ENCODE results near the gene NKX1-2.

The NKX1-2 gene

GRCh38 chr10:124455441-124455840 is 5.6 kb upstream of the NKX1-2 start:
- in situ Hi-C loops (cut with MboI; ENCODE audit: low pct_unique_long_range_greater_than_20kb, low sequenced_read_pairs, unreplicated experiment): no loop called here
- no peak for TF ChIP-seq CTCF (IDR thresholded peaks at IDR 0.05; ENCODE audit: extremely low read depth, insufficient read depth, missing control alignments)
- DNase-seq (ENCODE audit: low spot score): no peak

- no peak for DNase-seq (ENCODE audit: low spot score)
- no peak for TF ChIP-seq CTCF (IDR thresholded peaks at IDR 0.05; ENCODE audit: extremely low read depth, insufficient read depth, missing control alignments)
- in situ Hi-C loops (cut with MboI; ENCODE audit: low pct_unique_long_range_greater_than_20kb, low sequenced_read_pairs, unreplicated experiment): no loop called here
Measured at GRCh38 chr10:124453960-124454610, 4.2 kb upstream of the NKX1-2 start.

GRCh38 chr10:124451276-124451675 is 1.4 kb upstream of the NKX1-2 start:
- no peak for TF ChIP-seq CTCF (IDR thresholded peaks at IDR 0.05; ENCODE audit: extremely low read depth, insufficient read depth, missing control alignments)
- in situ Hi-C loops (cut with MboI; ENCODE audit: low pct_unique_long_range_greater_than_20kb, low sequenced_read_pairs, unreplicated experiment): no loop called here
- no peak for DNase-seq (ENCODE audit: low spot score)

GRCh38 chr10:124450783-124451057 is 885 bp upstream of the NKX1-2 start:
- DNase-seq (ENCODE audit: low spot score): no peak
- in situ Hi-C loops (cut with MboI; ENCODE audit: low pct_unique_long_range_greater_than_20kb, low sequenced_read_pairs, unreplicated experiment): no loop called here
- no peak for TF ChIP-seq CTCF (IDR thresholded peaks at IDR 0.05; ENCODE audit: extremely low read depth, insufficient read depth, missing control alignments)

GRCh38 chr10:124449170-124450011 is 444 bp downstream of the NKX1-2 start:
- in situ Hi-C loops (cut with MboI; ENCODE audit: low pct_unique_long_range_greater_than_20kb, low sequenced_read_pairs, unreplicated experiment): no loop called here
- no peak for TF ChIP-seq CTCF (IDR thresholded peaks at IDR 0.05; ENCODE audit: extremely low read depth, insufficient read depth, missing control alignments)
- no peak for DNase-seq (ENCODE audit: low spot score)

GRCh38 chr10:124448696-124449169 is 1.1 kb downstream of the NKX1-2 start:
- TF ChIP-seq CTCF (IDR thresholded peaks at IDR 0.05; ENCODE audit: extremely low read depth, insufficient read depth, missing control alignments): no peak
- in situ Hi-C loops (cut with MboI; ENCODE audit: low pct_unique_long_range_greater_than_20kb, low sequenced_read_pairs, unreplicated experiment): no loop called here
- no peak for DNase-seq (ENCODE audit: low spot score)
